ENCODE data around the gene MEIG1.

MEIG1 gene, protein sequence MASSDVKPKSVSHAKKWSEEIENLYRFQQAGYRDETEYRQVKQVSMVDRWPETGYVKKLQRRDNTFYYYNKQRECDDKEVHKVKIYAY

DNA sequence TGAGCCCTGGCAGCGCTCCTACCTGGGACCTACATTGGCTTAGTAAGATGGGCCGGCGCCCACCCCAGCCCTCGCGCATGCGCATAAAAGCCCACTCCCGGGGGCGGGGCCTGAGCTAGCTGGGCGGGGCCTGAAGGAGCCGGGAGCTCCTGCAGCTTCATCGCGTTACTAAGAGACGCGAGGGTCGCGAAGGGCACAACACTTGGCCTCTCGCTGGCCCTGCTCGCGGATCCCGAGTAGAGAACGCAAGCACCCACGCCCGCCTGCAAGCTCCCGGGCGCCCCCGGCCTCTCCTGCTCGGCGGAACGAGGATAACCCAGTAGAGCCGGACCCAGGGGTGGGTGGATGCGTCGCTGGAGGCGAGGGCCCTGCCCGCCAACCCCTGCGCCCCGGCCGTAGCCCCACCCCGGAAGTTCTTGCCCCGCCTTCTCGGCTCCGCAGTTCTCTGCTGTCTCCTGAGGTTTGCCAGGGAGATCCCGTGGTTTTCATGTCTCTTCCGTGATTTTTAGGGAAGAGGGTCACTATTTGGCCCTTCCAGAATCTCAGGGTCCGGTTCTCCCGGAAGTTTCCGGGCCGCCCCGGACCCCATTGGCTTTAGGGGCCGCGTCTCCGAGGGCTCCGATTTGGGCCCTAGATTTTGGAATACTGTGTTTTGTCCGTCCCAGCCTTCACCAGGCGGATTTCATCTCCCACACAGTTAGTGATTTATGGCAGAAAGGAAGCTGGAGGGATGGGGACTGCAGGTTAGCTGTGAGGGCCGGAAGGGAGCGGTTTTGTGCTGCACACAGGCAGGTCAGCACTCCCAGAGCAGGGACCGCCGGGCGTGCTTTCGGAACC lies at the start of gene MEIG1:
TSS of gene MEIG1 (plus strand) at position 168 of the 837 bp plus-strand sequence. CDS start 7,081 bp downstream, outside the sequence.
- H3K27ac ChIP-seq: peak within 1 kb of the TSS; percentile 90
- TF ChIP-seq, protein P1, sequence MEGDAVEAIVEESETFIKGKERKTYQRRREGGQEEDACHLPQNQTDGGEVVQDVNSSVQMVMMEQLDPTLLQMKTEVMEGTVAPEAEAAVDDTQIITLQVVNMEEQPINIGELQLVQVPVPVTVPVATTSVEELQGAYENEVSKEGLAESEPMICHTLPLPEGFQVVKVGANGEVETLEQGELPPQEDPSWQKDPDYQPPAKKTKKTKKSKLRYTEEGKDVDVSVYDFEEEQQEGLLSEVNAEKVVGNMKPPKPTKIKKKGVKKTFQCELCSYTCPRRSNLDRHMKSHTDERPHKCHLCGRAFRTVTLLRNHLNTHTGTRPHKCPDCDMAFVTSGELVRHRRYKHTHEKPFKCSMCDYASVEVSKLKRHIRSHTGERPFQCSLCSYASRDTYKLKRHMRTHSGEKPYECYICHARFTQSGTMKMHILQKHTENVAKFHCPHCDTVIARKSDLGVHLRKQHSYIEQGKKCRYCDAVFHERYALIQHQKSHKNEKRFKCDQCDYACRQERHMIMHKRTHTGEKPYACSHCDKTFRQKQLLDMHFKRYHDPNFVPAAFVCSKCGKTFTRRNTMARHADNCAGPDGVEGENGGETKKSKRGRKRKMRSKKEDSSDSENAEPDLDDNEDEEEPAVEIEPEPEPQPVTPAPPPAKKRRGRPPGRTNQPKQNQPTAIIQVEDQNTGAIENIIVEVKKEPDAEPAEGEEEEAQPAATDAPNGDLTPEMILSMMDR (conservative IDR thresholded peaks at IDR 0.05): no peak
- peak; percentile 52; the same call in 1 of the 2 replicates for TF ChIP-seq ZFX (IDR thresholded peaks at IDR 0.05)

DNA sequence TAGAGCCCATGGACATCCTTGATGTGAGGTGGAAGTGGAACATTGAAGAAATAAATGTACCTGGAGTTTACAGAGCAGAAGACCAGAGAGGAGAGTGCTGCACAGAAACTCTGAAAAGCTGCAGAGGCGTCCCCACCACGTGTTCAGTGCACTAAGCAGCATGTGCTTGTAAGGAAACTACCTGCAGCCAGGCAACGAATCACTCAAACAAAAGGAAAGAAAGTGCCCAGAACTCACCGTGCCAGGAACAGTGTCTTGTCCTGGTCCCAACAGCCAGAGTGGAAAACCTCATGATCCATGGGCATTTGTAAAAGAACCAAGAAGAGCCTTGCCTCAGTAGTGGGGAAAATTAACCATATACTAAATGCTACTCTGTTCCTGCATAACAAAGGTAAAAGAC lies 48.2 kb upstream of the MEIG1 start:
- no peak for TF ChIP-seq ZFX (IDR thresholded peaks at IDR 0.05)
- TF ChIP-seq, protein P1 (conservative IDR thresholded peaks at IDR 0.05): no peak
- H3K27ac ChIP-seq: no peak overlapping the region; the same call in 1 of the 2 replicates

DNA sequence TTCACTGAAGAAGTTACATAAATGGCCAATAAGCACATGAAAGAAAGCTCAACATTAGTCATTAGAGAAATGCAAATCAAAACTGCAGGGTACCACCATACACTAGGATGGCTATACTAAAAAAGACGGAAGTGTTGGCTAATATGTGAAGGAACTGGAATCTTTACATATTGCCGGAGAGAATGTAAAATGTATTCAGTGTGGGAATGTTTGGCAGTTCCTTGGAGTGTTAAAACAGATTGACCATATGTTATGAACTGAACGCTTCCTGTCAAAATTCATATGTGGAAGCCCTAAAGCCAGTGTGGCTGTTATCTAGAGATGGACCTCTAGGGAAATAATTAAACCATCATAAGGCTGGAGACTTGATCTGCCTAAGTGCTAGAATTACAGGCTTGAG lies 47.4 kb upstream of the MEIG1 start:
- TF ChIP-seq ZFX (IDR thresholded peaks at IDR 0.05): no peak
- TF ChIP-seq, protein P1 (conservative IDR thresholded peaks at IDR 0.05): no peak
- H3K27ac ChIP-seq: no peak overlapping the region

DNA sequence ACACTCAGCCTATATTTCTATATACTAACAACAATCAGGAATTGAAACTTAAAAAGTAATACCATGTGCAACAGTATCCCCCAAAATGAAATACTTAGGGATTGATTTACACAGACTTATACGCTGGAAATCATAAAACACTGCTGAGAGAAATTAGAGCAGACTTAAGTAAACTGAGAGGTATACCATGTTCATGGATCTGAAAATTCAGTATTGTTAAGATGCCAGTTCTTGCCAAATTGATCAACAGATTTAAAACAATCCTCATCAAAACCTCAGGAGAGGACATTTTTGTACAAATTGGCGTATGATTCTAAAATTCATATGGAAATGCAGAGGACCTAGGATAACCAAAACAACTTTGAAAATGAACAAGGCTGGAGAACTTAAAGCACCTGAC lies 42.6 kb upstream of the MEIG1 start:
- no peak for TF ChIP-seq ZFX (IDR thresholded peaks at IDR 0.05)
- TF ChIP-seq, protein P1 (conservative IDR thresholded peaks at IDR 0.05): no peak
- H3K27ac ChIP-seq: no peak overlapping the region

DNA sequence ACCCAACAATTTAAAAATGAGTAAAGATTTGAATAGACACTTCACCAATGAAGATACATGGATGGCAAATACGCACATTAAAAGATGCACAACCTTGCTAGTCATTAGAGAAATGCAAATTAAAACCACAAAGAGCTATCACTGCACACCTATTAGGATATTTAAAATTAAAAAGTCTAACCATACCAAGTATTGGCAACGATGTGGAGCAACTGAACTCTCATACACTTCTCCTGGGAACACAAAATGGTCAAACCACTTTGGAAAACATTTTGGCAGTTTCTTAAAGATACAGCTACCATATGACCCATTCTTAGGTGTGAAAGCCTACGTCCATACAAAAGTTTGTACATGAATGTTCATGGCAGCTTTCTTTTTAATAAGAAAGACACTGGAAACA lies 41.4 kb upstream of the MEIG1 start:
- no peak for TF ChIP-seq ZFX (IDR thresholded peaks at IDR 0.05)
- TF ChIP-seq, protein P1 (conservative IDR thresholded peaks at IDR 0.05): no peak
- H3K27ac ChIP-seq: no peak overlapping the region

DNA sequence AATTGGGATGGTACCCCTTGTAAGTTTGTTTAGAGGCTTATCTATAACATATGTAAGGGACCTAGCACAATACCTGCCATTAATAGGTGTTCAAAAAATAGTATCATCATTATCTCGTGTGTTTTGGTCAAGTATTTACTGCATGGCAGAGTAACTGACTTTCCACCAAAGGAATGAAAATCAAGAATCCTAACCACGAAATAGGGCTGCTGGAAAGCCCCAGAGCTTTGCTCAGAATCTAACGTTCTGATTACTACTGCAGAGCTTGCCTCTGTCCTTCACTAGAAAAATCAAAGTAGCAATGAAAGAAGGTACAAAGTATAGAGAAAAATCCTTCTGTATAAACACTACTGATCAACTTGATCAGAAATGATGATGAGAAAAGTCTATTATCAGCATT lies 40.2 kb upstream of the MEIG1 start:
- no peak overlapping the region for H3K27ac ChIP-seq
- TF ChIP-seq, protein P1 (conservative IDR thresholded peaks at IDR 0.05): no peak
- no peak for TF ChIP-seq ZFX (IDR thresholded peaks at IDR 0.05)

DNA sequence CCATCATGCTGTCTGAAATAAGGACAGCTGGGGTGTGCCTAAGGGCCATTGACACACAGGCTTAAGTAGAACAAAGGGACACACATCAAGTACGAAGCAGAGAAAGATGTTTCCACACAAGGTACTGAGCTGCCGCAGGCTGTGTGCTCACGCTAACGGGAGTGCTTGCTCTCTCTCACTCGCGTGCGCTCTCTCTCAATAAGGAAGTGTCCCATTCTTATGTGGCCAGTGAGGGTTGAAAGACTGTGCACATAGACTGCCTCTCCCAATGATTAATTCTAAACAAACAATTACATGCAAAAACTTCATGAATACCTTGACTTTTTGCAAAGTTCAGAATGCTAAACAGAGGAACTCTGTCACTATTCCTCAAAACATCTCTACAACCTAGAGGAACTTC lies 35.2 kb upstream of the MEIG1 start:
- no peak overlapping the region for H3K27ac ChIP-seq
- TF ChIP-seq, protein P1 (conservative IDR thresholded peaks at IDR 0.05): no peak
- no peak for TF ChIP-seq ZFX (IDR thresholded peaks at IDR 0.05)
